Frontal cortex (tissue), 4 donors: ENCODE results near the gene RASL10B. TPM values are rescaled to one million over a fixed set of nuclear protein-coding genes. Genes with fewer than 3 reads are reported as not detected.
"Not testable (repeated sequence)": the region's sequence is repeated elsewhere in the genome, so short reads cannot be mapped to it uniquely, and the experiment has no call there.

Experiments
- DNase-seq, 2 donors: peaks; one replicate each; pipeline ENCODE4 v3.0.0; 2012; ENCODE audit warnings: low spot score in 2 of 2
- FAIRE-seq: peaks from 2 replicates; lab custom pipeline; 2012; peaks lifted over from hg19 to GRCh38; lab: Jason Lieb, UNC
- total RNA-seq: library from RNA; depleted of rRNA; stranded (reverse); fragments of >200 nt; gene quantifications from one replicate; pipeline ENCODE4 v1.2.3, GENCODE V29; 2014
- donor health status: control.
- donor health status: control.
- donor health status: control.

Gene RASL10B
- total RNA-seq, 1 donor from 2014 or later, result 6.9 TPM

GRCh38 chr17:35740216-35740615 lies 8.8 kb downstream of the RASL10B start:
- DNase-seq (no peak), FAIRE-seq (no peak)

- DNase-seq (peak in 1 of 2 donors; percentile 24), FAIRE-seq (no peak)
Measured at GRCh38 chr17:35740997-35741931, 9.8 kb downstream of the RASL10B start.

- DNase-seq (no peak), FAIRE-seq (no peak)
Measured at GRCh38 chr17:35742496-35742895, 11.1 kb downstream of the RASL10B start.

- no peak for FAIRE-seq
- no peak for DNase-seq
Measured at GRCh38 chr17:35742896-35743477, 11.5 kb downstream of the RASL10B start.

- DNase-seq (no peak), FAIRE-seq (no peak)
Measured at GRCh38 chr17:35743626-35744328, 12.3 kb downstream of the RASL10B start.

- FAIRE-seq, result no peak
- no peak for DNase-seq
Measured at GRCh38 chr17:35744830-35745229, 13.4 kb downstream of the RASL10B start.

- no peak for DNase-seq
- FAIRE-seq, result no peak
Measured at GRCh38 chr17:35745246-35745645, 13.8 kb downstream of the RASL10B start.

- DNase-seq, result no peak
- no peak for FAIRE-seq
Measured at GRCh38 chr17:35745749-35746320, 14.4 kb downstream of the RASL10B start.

GRCh38 chr17:35747540-35748017 lies 16.1 kb downstream of the RASL10B start:
- DNase-seq (peak; percentile 80 to 89), FAIRE-seq (no peak)

GRCh38 chr17:35748341-35748841 lies 17.0 kb downstream of the RASL10B start:
- FAIRE-seq, result no peak

GRCh38 chr17:35748979-35749378 lies 17.5 kb downstream of the RASL10B start:
- FAIRE-seq (no peak), DNase-seq (no peak)

More at GRCh38 chr17:35748341-35748841, 17.0 kb downstream of the RASL10B start:
- DNase-seq, result no peak

- FAIRE-seq (no peak), DNase-seq (no peak)
Measured at GRCh38 chr17:35749560-35750412, 18.3 kb downstream of the RASL10B start.

GRCh38 chr17:35750526-35751395 lies 19.3 kb downstream of the RASL10B start:
- FAIRE-seq (no peak), DNase-seq (no peak)

- FAIRE-seq, DNase-seq: not testable (repeated sequence)
Measured at GRCh38 chr17:35751541-35751940, 20.1 kb downstream of the RASL10B start.

GRCh38 chr17:35752471-35752870 lies 21.0 kb downstream of the RASL10B start:
- DNase-seq, result no peak

GRCh38 chr17:35752945-35753764 lies 21.7 kb downstream of the RASL10B start, which contains the start of gene GAS2L2:
TSS of gene GAS2L2 (minus strand) at chr17:35753239. CDS start at chr17:35752850, 389 bp downstream.
- FAIRE-seq (no peak), DNase-seq (no peak)

More at GRCh38 chr17:35752471-35752870, 21.0 kb downstream of the RASL10B start:
- no peak for FAIRE-seq

- FAIRE-seq, result no peak
- no peak for DNase-seq
Measured at GRCh38 chr17:35757243-35757642, 25.8 kb downstream of the RASL10B start.
